Gastroesophageal sphincter (tissue), 4 donors: ENCODE results near the gene FASLG. TPM values are rescaled to one million over a fixed set of nuclear protein-coding genes. Genes with fewer than 3 reads are reported as not detected.

Experiments used
- ATAC-seq: fragments of 150-250 bp; one replicate; pipeline ENCODE4 v1.9.1; 2016; ENCODE audit warnings: mild to moderate bottlenecking, moderate library complexity
- H3K27ac ChIP-seq, 4 donors: fragments of 200-600 bp; sonication (generic) in 3 of 4; 1 replicate in 3 of 4; 2 replicates in 1 of 4; pipeline ENCODE4 v1.5.1; 2016 to 2019
- H3K27me3 ChIP-seq: fragments of 200-600 bp; sonication (generic); one replicate; pipeline ENCODE4 v1.5.1; 2019
- H3K36me3 ChIP-seq, 2 donors: fragments of 200-600 bp; sonication (generic); one replicate each; pipeline ENCODE4 v1.5.1; 2019; ENCODE audit warnings: control low read depth in 1 of 2
- H3K4me1 ChIP-seq, 3 donors: fragments of 200-600 bp; sonication (generic); 1 replicate in 2 of 3; 2 replicates in 1 of 3; pipeline ENCODE4 v1.5.1; 2016 to 2019; ENCODE audit warnings: control low read depth in 2 of 3
- H3K4me3 ChIP-seq, 2 donors: fragments of 200-600 bp; sonication (generic); one replicate each; pipeline ENCODE4 v1.5.1; 2019; ENCODE audit warnings: mild to moderate bottlenecking in 1 of 2, moderate library complexity in 1 of 2
- H3K9me3 ChIP-seq, 3 donors: fragments of 200-600 bp; sonication (generic); one replicate each; pipeline ENCODE4 v1.5.1; 2017 to 2019; ENCODE audit warnings: control low read depth in 2 of 3
- CTCF ChIP-seq, 4 experiments: fragments of 200-600 bp in 2 of 4; fragments of 450-650 bp in 2 of 4; sonication (generic) in 1 of 4; IDR thresholded peaks; one replicate each; pipeline ENCODE4 v1.5.1; 2017 to 2019; ENCODE audit warnings: antibody characterized with exemption in 4 of 4, mild to moderate bottlenecking in 2 of 4, moderate library complexity in 2 of 4
- EP300 ChIP-seq: sonication (generic); formaldehyde crosslinking; IDR thresholded peaks from one replicate; pipeline ENCODE4 v1.6.1; 2017; ENCODE audit warnings: antibody characterized with exemption, mild to moderate bottlenecking
- POLR2A ChIP-seq, 2 donors: fragments of 450-650 bp; IDR thresholded peaks; one replicate each; pipeline ENCODE4 v1.6.1; 2017; ENCODE audit warnings: antibody characterized with exemption in 2 of 2, mild to moderate bottlenecking in 2 of 2, moderate library complexity in 1 of 2
- POLR2AphosphoS5 ChIP-seq: sonication (generic); formaldehyde crosslinking; IDR thresholded peaks from one replicate; pipeline ENCODE4 v1.6.1; 2017; ENCODE audit warnings: antibody characterized with exemption
- WGBS, 2 donors: methylation state at CpG; one replicate each; pipeline ENCODE4 v1.1.5; 2018; ENCODE audit warnings: low coverage in 1 of 2; 5-methylcytosine and 5-hydroxymethylcytosine counted together
- total RNA-seq, 4 donors: library from RNA; depleted of rRNA; stranded (reverse); fragments of >200 nt; gene quantifications; one replicate each; pipeline ENCODE4 v1.1.0, GENCODE V29; 2016

Gene FASLG
- total RNA-seq, 4 donors from 2014 or later: not detected

- no peak for ATAC-seq
- H3K4me3 ChIP-seq: no peak overlapping the region
- H3K27ac ChIP-seq: no peak overlapping the region
- TF ChIP-seq CTCF (IDR thresholded peaks at IDR 0.05): no peak
- TF ChIP-seq POLR2A (IDR thresholded peaks at IDR 0.05): no peak
- no peak for TF ChIP-seq EP300
- TF ChIP-seq POLR2AphosphoS5: no peak
- WGBS, 2 donors: 44 to 70% methylated on average over 8 to 11 of the region's 14 CpGs
- no peaks in the 10 kb centered on the region for H3K36me3 ChIP-seq
- H3K27me3 ChIP-seq: peaks cover 6% of the 10 kb centered on the region
- H3K4me1 ChIP-seq: no peaks in the 10 kb centered on the region
- H3K9me3 ChIP-seq: no peaks in the 10 kb centered on the region
These were observed 3.7 kb downstream of the FASLG start for GRCh38 chr1:172662464-172663109.

DNA sequence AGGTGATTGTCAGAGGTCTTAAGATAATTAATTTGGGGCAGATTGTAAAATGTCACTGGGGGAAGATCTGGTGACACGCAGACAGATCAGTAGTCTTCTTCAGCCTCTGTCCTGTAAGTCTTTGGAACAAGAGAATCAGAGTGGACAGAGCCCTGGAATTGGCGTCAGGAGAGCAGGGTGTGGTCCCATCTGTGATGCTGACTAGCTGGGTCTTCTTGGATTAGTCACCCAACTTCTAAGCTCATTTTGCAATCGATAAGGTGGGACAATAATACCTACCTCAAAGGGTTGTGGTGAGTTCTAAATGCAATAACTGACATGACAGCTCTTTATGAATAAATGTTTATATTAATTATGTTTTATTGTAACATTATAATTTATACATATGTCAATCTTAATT, 4.8 kb downstream of the FASLG start:
- Histone ChIP-seq H3K27ac (no peak overlapping the region), H3K27me3 (peaks cover 6% of the 10 kb centered on the region), H3K4me3 (no peak overlapping the region), H3K9me3 (no peaks in the 10 kb centered on the region), H3K4me1 (no peaks in the 10 kb centered on the region), H3K36me3 (no peaks in the 10 kb centered on the region)
- no peak for ATAC-seq
- TF ChIP-seq POLR2A (IDR thresholded peaks at IDR 0.05): no peak
- no peak for TF ChIP-seq CTCF (IDR thresholded peaks at IDR 0.05)
- no peak for TF ChIP-seq POLR2AphosphoS5
- TF ChIP-seq EP300: no peak
- 73 to 90% methylated on average over 2 to 3 of the region's 3 CpGs for WGBS, 2 donors

DNA sequence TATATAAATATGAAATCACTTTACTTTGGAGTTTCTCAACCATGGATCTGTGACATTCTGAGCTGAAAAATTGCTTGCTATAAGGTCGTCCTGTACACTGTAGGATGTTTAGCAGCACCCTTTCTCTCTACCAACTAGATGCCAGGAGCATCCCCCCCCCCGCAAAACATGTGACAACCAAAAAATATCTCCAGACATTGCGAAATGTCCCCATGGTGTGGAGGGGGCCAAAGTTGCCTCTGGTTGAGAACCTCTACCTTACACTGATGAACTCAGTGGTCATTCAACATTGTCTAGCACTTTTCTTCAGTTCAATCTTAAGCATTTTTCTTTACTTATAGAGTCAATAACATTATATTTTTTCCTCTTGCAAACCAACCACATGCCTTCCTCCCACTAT, 9.2 kb downstream of the FASLG start:
- 50 to 76% methylated on average over 2 to 3 of the region's 3 CpGs for WGBS, 2 donors
- no peak for TF ChIP-seq EP300
- no peak for TF ChIP-seq POLR2A (IDR thresholded peaks at IDR 0.05)
- TF ChIP-seq POLR2AphosphoS5: no peak
- TF ChIP-seq CTCF (IDR thresholded peaks at IDR 0.05): no peak

DNA sequence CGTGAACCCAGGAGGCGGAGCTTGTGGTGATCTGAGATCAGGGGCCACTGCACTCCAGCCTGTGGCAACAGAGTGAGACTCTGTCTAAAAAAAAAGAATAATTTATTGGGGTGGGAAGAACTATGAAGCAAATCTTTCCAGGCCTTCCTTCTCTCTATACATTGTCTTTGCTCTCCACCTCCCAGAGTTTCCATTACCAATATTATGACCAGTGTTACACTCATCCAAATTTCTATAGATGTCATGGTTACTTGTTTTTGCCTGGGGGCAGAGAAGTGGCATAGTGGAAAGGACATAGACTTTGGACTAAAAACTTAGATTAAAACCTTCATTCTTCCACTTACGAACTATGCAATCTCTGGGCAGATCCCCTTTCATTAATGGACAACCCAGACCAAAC, 10.1 kb downstream of the FASLG start:
- H3K4me3 ChIP-seq: no peak overlapping the region
- no peaks in the 10 kb centered on the region for H3K36me3 ChIP-seq
- no peaks in the 10 kb centered on the region for H3K4me1 ChIP-seq
- H3K27me3 ChIP-seq: no peaks in the 10 kb centered on the region
- H3K27ac ChIP-seq: no peak overlapping the region
- no peak for TF ChIP-seq CTCF (IDR thresholded peaks at IDR 0.05)
- no peak for ATAC-seq
- no peaks in the 10 kb centered on the region for H3K9me3 ChIP-seq
- 91 to 100% methylated on average over 1 to 3 of the region's 3 CpGs for WGBS, 2 donors

More for the DNA sequence above, 9.2 kb downstream of the FASLG start:
- peaks cover 6% of the 10 kb centered on the region for H3K27me3 ChIP-seq
- no peaks in the 10 kb centered on the region for H3K4me1 ChIP-seq
- no peaks in the 10 kb centered on the region for H3K36me3 ChIP-seq
- no peaks in the 10 kb centered on the region for H3K9me3 ChIP-seq
- H3K4me3 ChIP-seq: no peak overlapping the region
- no peak for ATAC-seq
- H3K27ac ChIP-seq: no peak overlapping the region

DNA sequence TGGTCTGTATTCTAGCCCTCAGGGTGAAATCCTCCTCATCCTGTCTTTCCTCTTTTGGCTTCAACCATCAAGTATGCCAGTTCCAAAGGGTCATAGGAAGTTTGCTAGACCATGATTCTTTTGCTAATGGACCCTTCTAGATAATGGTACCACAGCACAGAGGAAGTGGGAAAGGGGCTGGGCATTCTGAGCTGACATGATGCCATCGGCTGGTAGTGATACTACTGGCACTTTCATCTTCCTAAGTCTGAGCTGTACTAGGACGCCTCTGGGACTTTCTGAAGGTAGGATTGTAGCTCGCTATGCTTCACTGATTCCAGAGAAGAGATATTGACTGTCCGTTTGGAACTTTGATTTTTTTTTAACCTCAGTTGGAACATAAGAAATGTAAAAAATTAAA, 11.4 kb downstream of the FASLG start:
- WGBS, 2 donors: 69 to 75% methylated on average over 4 of the region's 4 CpGs
- ATAC-seq: no peak
- H3K9me3 ChIP-seq: no peaks in the 10 kb centered on the region
- TF ChIP-seq POLR2A (IDR thresholded peaks at IDR 0.05): no peak
- no peak overlapping the region for H3K4me3 ChIP-seq
- no peaks in the 10 kb centered on the region for H3K36me3 ChIP-seq
- no peak overlapping the region for H3K27ac ChIP-seq
- no peaks in the 10 kb centered on the region for H3K27me3 ChIP-seq
- no peaks in the 10 kb centered on the region for H3K4me1 ChIP-seq
